ENCODE data around the gene CLBA1.
A peak's percentile ranks its signal among the peaks of the same experiment; 100 is the strongest.

Gene CLBA1

GRCh38 chr14:105034315-105035039 is 48.9 kb downstream of the CLBA1 start:
- TF ChIP-seq CTCF (conservative IDR thresholded peaks at IDR 0.05) (no peak), ZFX (IDR thresholded peaks at IDR 0.05) (no peak)
- H3K27ac ChIP-seq = no peak overlapping the region

- H3K27ac ChIP-seq = peak overlapping the region; percentile 24; the same call in 1 of the 2 replicates
Observed at GRCh38 chr14:105035616-105036015, 50.0 kb downstream of the CLBA1 start.

DNA sequence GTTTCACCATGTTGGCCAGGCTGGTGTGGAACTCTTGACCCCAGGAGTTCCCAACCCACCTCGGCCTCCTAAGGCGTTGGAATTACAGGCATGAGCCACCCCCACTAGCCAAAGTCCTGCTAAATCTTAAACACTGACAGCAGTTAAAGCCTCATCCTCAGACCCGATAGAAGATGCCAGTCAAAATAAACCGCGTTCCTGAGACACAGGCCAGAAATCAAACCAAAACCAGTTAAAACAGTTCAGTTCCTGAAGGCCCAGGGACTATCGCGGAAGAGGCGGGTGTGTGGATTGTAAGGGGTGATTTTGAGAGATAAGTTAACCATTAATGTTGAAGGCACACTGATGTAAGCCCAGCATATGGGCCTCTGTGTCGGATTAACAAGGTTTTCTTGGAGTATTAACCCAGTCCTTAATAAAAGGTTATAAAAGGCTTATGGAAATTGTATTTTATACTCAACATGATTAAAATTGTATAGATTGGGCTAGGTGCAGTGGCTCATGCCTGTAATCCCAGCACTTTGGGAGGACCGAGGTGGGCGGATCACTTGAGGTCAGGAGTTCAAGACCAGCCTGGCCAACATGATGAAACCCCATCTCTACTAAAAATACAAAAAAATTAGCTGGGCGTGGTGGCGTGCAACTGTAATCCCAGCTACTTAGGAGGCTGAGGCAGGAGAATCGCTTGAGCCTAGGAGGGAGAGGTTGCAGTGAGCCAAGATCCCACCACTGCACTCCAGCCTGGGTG is 54.0 kb downstream of the CLBA1 start:
- no peak for TF ChIP-seq CTCF (conservative IDR thresholded peaks at IDR 0.05)
- no peak for TF ChIP-seq ZFX (IDR thresholded peaks at IDR 0.05)

DNA sequence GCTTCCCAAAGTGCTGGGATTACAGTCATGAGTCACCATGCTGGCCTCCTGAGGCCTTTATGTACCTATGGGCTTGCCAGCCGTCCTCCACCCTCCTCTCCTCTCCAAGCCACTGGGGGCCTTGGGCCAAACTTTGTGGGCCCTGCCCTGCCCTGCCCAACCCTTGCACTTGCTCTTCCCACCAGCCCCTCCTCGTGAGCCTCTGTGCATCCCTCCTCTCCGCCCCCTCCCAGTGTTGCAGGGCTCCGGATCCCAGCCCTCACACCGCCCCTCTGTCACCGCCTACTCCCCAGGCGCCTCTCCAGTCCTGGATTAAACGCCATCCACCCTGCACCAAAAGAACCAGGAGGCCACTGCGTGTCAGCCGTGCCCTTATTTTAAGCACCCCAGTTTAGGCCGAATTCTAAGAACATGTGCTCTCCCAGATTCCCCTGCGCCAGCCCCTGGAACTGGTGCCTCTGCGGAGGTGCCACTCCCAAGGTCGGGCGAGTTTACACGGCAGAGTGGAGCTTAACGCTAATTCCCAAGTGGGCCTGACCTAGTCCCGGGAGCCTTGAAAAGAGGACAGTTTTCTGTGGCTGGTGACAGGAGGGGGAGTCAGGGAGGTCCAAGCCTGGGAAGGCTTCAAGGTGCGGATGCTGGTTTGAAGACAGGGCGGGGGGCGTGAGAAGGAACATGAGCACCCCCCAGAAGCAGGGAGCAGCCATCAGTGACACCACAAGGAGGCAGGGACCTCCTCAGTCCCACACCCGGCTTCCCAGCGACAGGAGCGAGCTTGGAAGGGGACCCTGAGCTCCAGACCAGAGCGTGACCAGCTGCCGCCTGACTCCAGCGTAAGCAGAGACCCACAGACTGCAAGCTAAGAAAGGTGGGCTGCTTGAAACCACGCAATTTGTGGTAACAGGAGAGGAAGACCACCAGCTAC is 56.5 kb downstream of the CLBA1 start:
- no peak overlapping the region for H3K27ac ChIP-seq
- no peak for TF ChIP-seq ZFX (IDR thresholded peaks at IDR 0.05)
- no peak for TF ChIP-seq CTCF (conservative IDR thresholded peaks at IDR 0.05)

More for the DNA sequence above, 54.0 kb downstream of the CLBA1 start:
- H3K27ac ChIP-seq = no peak overlapping the region

DNA sequence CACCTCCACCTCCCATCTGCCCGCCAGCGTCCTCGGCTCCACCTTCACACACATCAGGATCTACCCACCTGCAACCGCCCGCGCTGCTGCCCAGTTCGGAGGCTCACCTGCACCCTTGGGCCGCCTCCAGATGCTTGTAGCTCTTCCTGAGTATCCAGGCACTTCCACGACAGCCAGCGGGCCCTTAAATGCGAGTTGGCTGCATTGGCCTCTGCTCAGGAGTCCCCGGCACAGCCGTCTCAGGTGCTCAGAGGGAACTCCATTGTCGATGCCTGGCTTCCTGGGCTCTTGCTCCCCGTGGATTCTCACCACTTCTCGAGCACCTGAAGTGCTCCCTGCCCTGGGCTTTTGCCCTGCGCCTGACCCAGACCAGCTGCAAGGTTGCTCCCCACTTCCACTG is 57.2 kb downstream of the CLBA1 start:
- TF ChIP-seq ZFX (IDR thresholded peaks at IDR 0.05) = no peak
- TF ChIP-seq CTCF (conservative IDR thresholded peaks at IDR 0.05) = no peak

GRCh38 chr14:105043641-105044040 is 58.1 kb downstream of the CLBA1 start:
- TF ChIP-seq CTCF (conservative IDR thresholded peaks at IDR 0.05) = no peak
- no peak for TF ChIP-seq ZFX (IDR thresholded peaks at IDR 0.05)
- no peak overlapping the region for H3K27ac ChIP-seq

More for the DNA sequence above, 57.2 kb downstream of the CLBA1 start:
- H3K27ac ChIP-seq = no peak overlapping the region

Data from C4-2B (cell line).